ENCODE results near the gene UBE2Q2.

Gene UBE2Q2

GRCh38 chr15:75925440-75925839 is 82.2 kb downstream of the UBE2Q2 start:
- Histone ChIP-seq H3K27me3 (ENCODE audit: insufficient read depth, low read length) (no peaks in the 10 kb centered on the region), H3K27ac (ENCODE audit: low read depth, low read length, poor library complexity, severe bottlenecking) (no peak overlapping the region), H3K9ac (ENCODE audit: low read length) (no peak overlapping the region), H3K9me2 (ENCODE audit: low read depth, low read length) (no peaks in the 10 kb centered on the region), H3K4me3 (ENCODE audit: low read depth, low read length, poor library complexity, severe bottlenecking) (no peak overlapping the region), H2AFZ (ENCODE audit: low read length) (no peak overlapping the region), H3K36me3 (ENCODE audit: insufficient read depth, low read length) (peaks cover 35% of the 10 kb centered on the region), H3K4me1 (ENCODE audit: insufficient read depth, low read length, severe bottlenecking) (peaks cover 25% of the 10 kb centered on the region), H3K9me3 (ENCODE audit: low read length) (no peaks in the 10 kb centered on the region), H3K79me2 (ENCODE audit: insufficient read depth, low read length) (no peaks in the 10 kb centered on the region), H3F3A (ENCODE audit: insufficient read depth, low read length) (no peaks in the 10 kb centered on the region), H3K4me2 (ENCODE audit: low read length) (no peak overlapping the region), H4K20me1 (ENCODE audit: insufficient read depth, low read length) (no peaks in the 10 kb centered on the region)
- TF ChIP-seq CTCF (IDR thresholded peaks at IDR 0.05; ENCODE audit: low read length): no peak
- no peak for TF ChIP-seq EZH2 (IDR thresholded peaks at IDR 0.05; ENCODE audit: borderline replicate concordance, low read length)

- Histone ChIP-seq H3K4me1 (ENCODE audit: insufficient read depth, low read length, severe bottlenecking) (peaks cover 25% of the 10 kb centered on the region), H2AFZ (ENCODE audit: low read length) (no peak overlapping the region), H3K79me2 (ENCODE audit: insufficient read depth, low read length) (no peaks in the 10 kb centered on the region), H3K4me3 (ENCODE audit: low read depth, low read length, poor library complexity, severe bottlenecking) (no peak overlapping the region), H3K27ac (ENCODE audit: low read depth, low read length, poor library complexity, severe bottlenecking) (no peak overlapping the region), H3K9me2 (ENCODE audit: low read depth, low read length) (no peaks in the 10 kb centered on the region), H3F3A (ENCODE audit: insufficient read depth, low read length) (no peaks in the 10 kb centered on the region), H3K27me3 (ENCODE audit: insufficient read depth, low read length) (no peaks in the 10 kb centered on the region), H3K36me3 (ENCODE audit: insufficient read depth, low read length) (peaks cover 45% of the 10 kb centered on the region), H3K9ac (ENCODE audit: low read length) (no peak overlapping the region), H3K9me3 (ENCODE audit: low read length) (no peaks in the 10 kb centered on the region), H3K4me2 (ENCODE audit: low read length) (no peak overlapping the region), H4K20me1 (ENCODE audit: insufficient read depth, low read length) (no peaks in the 10 kb centered on the region)
- TF ChIP-seq CTCF (IDR thresholded peaks at IDR 0.05; ENCODE audit: low read length) (no peak), EZH2 (IDR thresholded peaks at IDR 0.05; ENCODE audit: borderline replicate concordance, low read length) (no peak)
These were observed 83.7 kb downstream of the UBE2Q2 start for GRCh38 chr15:75926931-75927330.

- no peaks in the 10 kb centered on the region for H3K9me2 ChIP-seq (ENCODE audit: low read depth, low read length)
- H4K20me1 ChIP-seq (ENCODE audit: insufficient read depth, low read length): no peaks in the 10 kb centered on the region
- no peak overlapping the region for H3K4me3 ChIP-seq (ENCODE audit: low read depth, low read length, poor library complexity, severe bottlenecking)
- H2AFZ ChIP-seq (ENCODE audit: low read length): no peak overlapping the region
- no peaks in the 10 kb centered on the region for H3K79me2 ChIP-seq (ENCODE audit: insufficient read depth, low read length)
- H3K27me3 ChIP-seq (ENCODE audit: insufficient read depth, low read length): no peaks in the 10 kb centered on the region
- no peak overlapping the region for H3K9ac ChIP-seq (ENCODE audit: low read length)
- H3K9me3 ChIP-seq (ENCODE audit: low read length): no peaks in the 10 kb centered on the region
- peak overlapping the region; percentile 43 for H3K27ac ChIP-seq (ENCODE audit: low read depth, low read length, poor library complexity, severe bottlenecking)
- TF ChIP-seq CTCF (IDR thresholded peaks at IDR 0.05; ENCODE audit: low read length) (no peak), EZH2 (IDR thresholded peaks at IDR 0.05; ENCODE audit: borderline replicate concordance, low read length) (no peak)
- H3K36me3 ChIP-seq (ENCODE audit: insufficient read depth, low read length): peaks cover 50% of the 10 kb centered on the region
- 0 out of 2 replicates have a peak overlapping the region, but pooled peaks have one; percentile 2 for H3K4me2 ChIP-seq (ENCODE audit: low read length)
- H3K4me1 ChIP-seq (ENCODE audit: insufficient read depth, low read length, severe bottlenecking): peaks cover 25% of the 10 kb centered on the region
- H3F3A ChIP-seq (ENCODE audit: insufficient read depth, low read length): no peaks in the 10 kb centered on the region
These were observed 84.4 kb downstream of the UBE2Q2 start for GRCh38 chr15:75927601-75928000.
